ENCODE results near the gene SPARCL1.

Gene SPARCL1

GRCh38 chr4:87525636-87526295 is 3.4 kb downstream of the SPARCL1 start:
- H3K27me3 Mint-ChIP-seq, result no peaks in the 10 kb centered on the region
- ATAC-seq (no peak), DNase-seq (no peak)
- H3K4me3 Mint-ChIP-seq, result no peak overlapping the region
- no peaks in the 10 kb centered on the region for H3K4me1 Mint-ChIP-seq
- H3K27ac Mint-ChIP-seq, result no peak overlapping the region
- peaks cover 15% of the 10 kb centered on the region for H3K9me3 Mint-ChIP-seq
- H3K36me3 Mint-ChIP-seq (ENCODE audit: low read depth), result peaks cover 4% of the 10 kb centered on the region

- ATAC-seq (no peak), DNase-seq (no peak)
- no peaks in the 10 kb centered on the region for H3K4me1 Mint-ChIP-seq
- no peak overlapping the region for H3K27ac Mint-ChIP-seq
- peaks cover 15% of the 10 kb centered on the region for H3K9me3 Mint-ChIP-seq
- no peaks in the 10 kb centered on the region for H3K27me3 Mint-ChIP-seq
- H3K4me3 Mint-ChIP-seq, result no peak overlapping the region
- H3K36me3 Mint-ChIP-seq (ENCODE audit: low read depth), result peaks cover 4% of the 10 kb centered on the region
These were observed 4.7 kb downstream of the SPARCL1 start for GRCh38 chr4:87524456-87524855.

GRCh38 chr4:87523307-87523706 is 5.9 kb downstream of the SPARCL1 start:
- Mint-ChIP-seq H3K4me1 (no peaks in the 10 kb centered on the region), H3K36me3 (ENCODE audit: low read depth) (peaks cover 4% of the 10 kb centered on the region), H3K4me3 (no peak overlapping the region), H3K27me3 (no peaks in the 10 kb centered on the region), H3K9me3 (peaks cover 15% of the 10 kb centered on the region), H3K27ac (no peak overlapping the region)
- ATAC-seq (no peak), DNase-seq (no peak)

GRCh38 chr4:87521757-87522374 is 7.3 kb downstream of the SPARCL1 start:
- Mint-ChIP-seq H3K9me3 (peaks cover 15% of the 10 kb centered on the region), H3K27me3 (no peaks in the 10 kb centered on the region), H3K4me1 (no peaks in the 10 kb centered on the region), H3K27ac (no peak overlapping the region), H3K36me3 (ENCODE audit: low read depth) (peaks cover 4% of the 10 kb centered on the region), H3K4me3 (no peak overlapping the region)
- DNase-seq, result no peak
- ATAC-seq, result no peak

- Mint-ChIP-seq H3K27me3 (no peaks in the 10 kb centered on the region), H3K4me3 (no peak overlapping the region), H3K36me3 (ENCODE audit: low read depth) (peaks cover 4% of the 10 kb centered on the region), H3K9me3 (peaks cover 15% of the 10 kb centered on the region), H3K4me1 (no peaks in the 10 kb centered on the region), H3K27ac (no peak overlapping the region)
- DNase-seq (no peak), ATAC-seq (no peak)
These were observed 7.9 kb downstream of the SPARCL1 start for GRCh38 chr4:87521319-87521718.

GRCh38 chr4:87517621-87518020 is 11.6 kb downstream of the SPARCL1 start:
- no peak for DNase-seq
- Mint-ChIP-seq H3K27me3 (no peaks in the 10 kb centered on the region), H3K36me3 (ENCODE audit: low read depth) (no peaks in the 10 kb centered on the region), H3K4me3 (no peak overlapping the region), H3K9me3 (no peaks in the 10 kb centered on the region), H3K27ac (no peak overlapping the region), H3K4me1 (no peaks in the 10 kb centered on the region)
- no peak for ATAC-seq

- no peaks in the 10 kb centered on the region for H3K9me3 Mint-ChIP-seq
- ATAC-seq, result no peak
- H3K4me1 Mint-ChIP-seq, result no peaks in the 10 kb centered on the region
These were observed 12.5 kb downstream of the SPARCL1 start for GRCh38 chr4:87516683-87517082.

GRCh38 chr4:87512400-87512799 is 16.8 kb downstream of the SPARCL1 start:
- Mint-ChIP-seq H3K27me3 (no peaks in the 10 kb centered on the region), H3K27ac (no peak overlapping the region), H3K4me3 (no peak overlapping the region), H3K4me1 (no peaks in the 10 kb centered on the region), H3K36me3 (ENCODE audit: low read depth) (no peaks in the 10 kb centered on the region), H3K9me3 (no peaks in the 10 kb centered on the region)
- DNase-seq (no peak), ATAC-seq (no peak)

More at GRCh38 chr4:87516683-87517082, 12.5 kb downstream of the SPARCL1 start:
- Mint-ChIP-seq H3K27me3 (no peaks in the 10 kb centered on the region), H3K27ac (no peak overlapping the region), H3K4me3 (no peak overlapping the region), H3K36me3 (ENCODE audit: low read depth) (no peaks in the 10 kb centered on the region)
- no peak for DNase-seq

- H3K27ac Mint-ChIP-seq, result no peak overlapping the region
- H3K4me1 Mint-ChIP-seq, result no peaks in the 10 kb centered on the region
- no peaks in the 10 kb centered on the region for H3K9me3 Mint-ChIP-seq
- H3K4me3 Mint-ChIP-seq, result no peak overlapping the region
- ATAC-seq (no peak), DNase-seq (no peak)
- H3K27me3 Mint-ChIP-seq, result no peaks in the 10 kb centered on the region
- no peaks in the 10 kb centered on the region for H3K36me3 Mint-ChIP-seq (ENCODE audit: low read depth)
These were observed 17.7 kb downstream of the SPARCL1 start for GRCh38 chr4:87511500-87511899.

GRCh38 chr4:87510747-87511146 is 18.4 kb downstream of the SPARCL1 start:
- no peak for DNase-seq
- Mint-ChIP-seq H3K27me3 (no peaks in the 10 kb centered on the region), H3K27ac (no peak overlapping the region)

GRCh38 chr4:87506974-87507701 is 22.0 kb downstream of the SPARCL1 start:
- DNase-seq (no peak), ATAC-seq (no peak)
- no peaks in the 10 kb centered on the region for H3K27me3 Mint-ChIP-seq
- no peaks in the 10 kb centered on the region for H3K9me3 Mint-ChIP-seq
- H3K27ac Mint-ChIP-seq, result no peak overlapping the region
- no peaks in the 10 kb centered on the region for H3K36me3 Mint-ChIP-seq (ENCODE audit: low read depth)
- no peak overlapping the region for H3K4me3 Mint-ChIP-seq
- H3K4me1 Mint-ChIP-seq, result no peaks in the 10 kb centered on the region

More at GRCh38 chr4:87510747-87511146, 18.4 kb downstream of the SPARCL1 start:
- Mint-ChIP-seq H3K4me1 (no peaks in the 10 kb centered on the region), H3K36me3 (ENCODE audit: low read depth) (no peaks in the 10 kb centered on the region), H3K4me3 (no peak overlapping the region), H3K9me3 (no peaks in the 10 kb centered on the region)
- no peak for ATAC-seq

GRCh38 chr4:87505862-87506261 is 23.3 kb downstream of the SPARCL1 start:
- no peak for ATAC-seq
- H3K36me3 Mint-ChIP-seq (ENCODE audit: low read depth), result no peaks in the 10 kb centered on the region
- H3K27me3 Mint-ChIP-seq, result no peaks in the 10 kb centered on the region
- DNase-seq, result peak; percentile 2
- H3K4me3 Mint-ChIP-seq, result no peak overlapping the region
- no peak overlapping the region for H3K27ac Mint-ChIP-seq
- no peaks in the 10 kb centered on the region for H3K4me1 Mint-ChIP-seq
- H3K9me3 Mint-ChIP-seq, result no peaks in the 10 kb centered on the region

GRCh38 chr4:87502580-87503238 is 26.5 kb downstream of the SPARCL1 start:
- Mint-ChIP-seq H3K27me3 (no peaks in the 10 kb centered on the region), H3K9me3 (no peaks in the 10 kb centered on the region), H3K4me3 (no peak overlapping the region), H3K27ac (no peak overlapping the region), H3K4me1 (peaks cover 10% of the 10 kb centered on the region), H3K36me3 (ENCODE audit: low read depth) (no peaks in the 10 kb centered on the region)
- DNase-seq, result no peak
- no peak for ATAC-seq

- Mint-ChIP-seq H3K27ac (no peak overlapping the region), H3K27me3 (no peaks in the 10 kb centered on the region), H3K9me3 (no peaks in the 10 kb centered on the region), H3K4me1 (peaks cover 10% of the 10 kb centered on the region), H3K4me3 (no peak overlapping the region), H3K36me3 (ENCODE audit: low read depth) (no peaks in the 10 kb centered on the region)
- DNase-seq (no peak), ATAC-seq (no peak)
These were observed 29.1 kb downstream of the SPARCL1 start for GRCh38 chr4:87500092-87500462.

Data from activated naive CD8-positive, alpha-beta T cell treated with anti-CD3 and anti-CD28 coated beads, Interleukin-2, amount 50 U/mL, for 24 hours (primary cell).